Measurements from ENCODE around the gene SHISAL2B.

DNA sequence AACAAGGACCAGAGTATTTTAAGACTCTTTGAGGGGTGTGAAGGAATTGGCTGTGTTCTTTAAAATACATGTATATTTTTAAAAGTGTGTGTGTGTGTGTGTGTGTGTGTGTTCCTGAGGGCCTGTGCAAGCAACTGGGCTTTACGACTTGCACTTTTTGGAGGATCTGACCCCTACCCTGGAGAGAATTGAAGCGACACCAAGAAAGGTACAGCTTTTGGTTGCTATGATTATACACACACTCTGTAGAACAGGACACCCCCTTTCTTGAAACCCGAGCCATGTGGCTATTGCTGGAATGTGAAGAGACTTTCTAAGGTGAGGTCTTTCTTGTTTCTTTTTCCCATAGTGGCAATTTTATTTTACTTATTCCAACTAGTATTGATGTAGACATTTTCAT lies 988 bp downstream of the SHISAL2B start:
- TF ChIP-seq, protein P1, sequence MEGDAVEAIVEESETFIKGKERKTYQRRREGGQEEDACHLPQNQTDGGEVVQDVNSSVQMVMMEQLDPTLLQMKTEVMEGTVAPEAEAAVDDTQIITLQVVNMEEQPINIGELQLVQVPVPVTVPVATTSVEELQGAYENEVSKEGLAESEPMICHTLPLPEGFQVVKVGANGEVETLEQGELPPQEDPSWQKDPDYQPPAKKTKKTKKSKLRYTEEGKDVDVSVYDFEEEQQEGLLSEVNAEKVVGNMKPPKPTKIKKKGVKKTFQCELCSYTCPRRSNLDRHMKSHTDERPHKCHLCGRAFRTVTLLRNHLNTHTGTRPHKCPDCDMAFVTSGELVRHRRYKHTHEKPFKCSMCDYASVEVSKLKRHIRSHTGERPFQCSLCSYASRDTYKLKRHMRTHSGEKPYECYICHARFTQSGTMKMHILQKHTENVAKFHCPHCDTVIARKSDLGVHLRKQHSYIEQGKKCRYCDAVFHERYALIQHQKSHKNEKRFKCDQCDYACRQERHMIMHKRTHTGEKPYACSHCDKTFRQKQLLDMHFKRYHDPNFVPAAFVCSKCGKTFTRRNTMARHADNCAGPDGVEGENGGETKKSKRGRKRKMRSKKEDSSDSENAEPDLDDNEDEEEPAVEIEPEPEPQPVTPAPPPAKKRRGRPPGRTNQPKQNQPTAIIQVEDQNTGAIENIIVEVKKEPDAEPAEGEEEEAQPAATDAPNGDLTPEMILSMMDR (IDR thresholded peaks at IDR 0.05) = no peak
- no peak for TF ChIP-seq POLR2AphosphoS5 (IDR thresholded peaks at IDR 0.05; ENCODE audit: insufficient read depth in 1 of 2, low read depth in 1 of 2)
- no peak for TF ChIP-seq POLR2A (IDR thresholded peaks at IDR 0.05)
